Body of pancreas (tissue), 4 donors: ENCODE results near the gene CNPY1.

ENCODE experiments used
- CTCF ChIP-seq, 7 experiments: fragments of 450-650 bp in 4 of 7; fragments of 200-600 bp in 3 of 7; sonication (generic) in 3 of 7; IDR thresholded peaks; one replicate each; pipeline ENCODE4 v1.5.1; 2016 to 2019; ENCODE audit warnings: antibody characterized with exemption in 7 of 7
- POLR2A ChIP-seq, 3 donors: fragments of 450-650 bp; IDR thresholded peaks; one replicate each; pipeline ENCODE4 v1.6.1; 2016; ENCODE audit warnings: antibody characterized with exemption in 3 of 3, mild to moderate bottlenecking in 2 of 3

- TF ChIP-seq CTCF (IDR thresholded peaks at IDR 0.05) (no peak), POLR2A (IDR thresholded peaks at IDR 0.05) (no peak)
Measured at GRCh38 chr7:155566011-155566836, 19.9 kb upstream of the CNPY1 start.
